ENCODE results near the gene WDR31. TPM values are rescaled to one million over a fixed set of nuclear protein-coding genes. Genes with fewer than 3 reads are reported as not detected.

WDR31 gene
- total RNA-seq, 1 donor from 2014 or later: 1.6 TPM

GRCh38 chr9:113319054-113319453 lies 21.0 kb downstream of the WDR31 start:
- no peaks in the 10 kb centered on the region for H3K27me3 ChIP-seq (ENCODE audit: insufficient read depth, low read length)
- H3K79me2 ChIP-seq (ENCODE audit: insufficient read depth, low read length): no peaks in the 10 kb centered on the region
- H3K36me3 ChIP-seq (ENCODE audit: insufficient read depth, low read length): no peaks in the 10 kb centered on the region
- H3K27me3 Mint-ChIP-seq (ENCODE audit: low read depth, unreplicated experiment): peaks cover 17% of the 10 kb centered on the region
- no peak for FAIRE-seq
- H3K4me1 Mint-ChIP-seq (ENCODE audit: low read depth, unreplicated experiment): no peaks in the 10 kb centered on the region
- H2AFZ ChIP-seq (ENCODE audit: low read depth, low read length): no peak overlapping the region
- H3K4me1 ChIP-seq (ENCODE audit: insufficient read depth, low read length): no peaks in the 10 kb centered on the region
- DNase-seq (ENCODE audit: low read depth): no peak
- H3K36me3 Mint-ChIP-seq (ENCODE audit: low read depth, unreplicated experiment): peaks cover 7% of the 10 kb centered on the region
- no peak overlapping the region for H3K27ac ChIP-seq (ENCODE audit: low read depth, low read length)
- H3K27ac Mint-ChIP-seq (ENCODE audit: unreplicated experiment): no peak overlapping the region
- H3K4me3 ChIP-seq (ENCODE audit: insufficient read depth, low read depth, low read length): no peak overlapping the region
- no peaks in the 10 kb centered on the region for H3K9me3 ChIP-seq (ENCODE audit: insufficient read depth, low read depth, low read length)
- TF ChIP-seq CTCF (IDR thresholded peaks at IDR 0.05; ENCODE audit: insufficient read depth, low read depth, low read length) (no peak), EZH2 (IDR thresholded peaks at IDR 0.05; ENCODE audit: insufficient read depth, low read length) (no peak)
- no peak overlapping the region for H3K4me2 ChIP-seq (ENCODE audit: low read length)
- no peak overlapping the region for H3K4me3 Mint-ChIP-seq (ENCODE audit: unreplicated experiment)
- no peaks in the 10 kb centered on the region for H4K20me1 ChIP-seq (ENCODE audit: insufficient read depth, low read length)
- H3K9me3 Mint-ChIP-seq (ENCODE audit: unreplicated experiment): peaks cover 6% of the 10 kb centered on the region
- H3K9ac ChIP-seq (ENCODE audit: low read length): no peak overlapping the region

DNA sequence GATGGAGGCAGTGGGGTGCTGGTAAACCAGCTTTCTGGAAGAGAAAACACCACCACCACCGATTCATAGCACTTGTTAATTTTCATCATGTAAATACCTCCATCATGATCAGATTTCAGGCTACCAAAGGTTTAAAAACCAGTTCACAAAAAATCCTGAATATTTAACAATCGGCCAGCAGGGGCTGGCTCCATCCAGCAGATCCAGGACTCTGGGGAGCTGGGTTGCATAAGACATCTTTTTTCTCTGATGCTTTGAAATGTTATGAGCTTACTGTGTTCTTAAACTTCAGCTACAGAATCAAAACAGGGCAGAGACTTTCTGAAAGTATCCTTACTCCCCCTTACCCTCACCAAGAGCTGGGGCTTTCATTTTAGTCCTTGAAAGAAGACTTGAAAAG lies 22.3 kb downstream of the WDR31 start:
- Histone ChIP-seq H2AFZ (ENCODE audit: low read depth, low read length) (no peak overlapping the region), H3K9ac (ENCODE audit: low read length) (no peak overlapping the region), H4K20me1 (ENCODE audit: insufficient read depth, low read length) (no peaks in the 10 kb centered on the region), H3K4me1 (ENCODE audit: insufficient read depth, low read length) (no peaks in the 10 kb centered on the region), H3K27ac (ENCODE audit: low read depth, low read length) (no peak overlapping the region), H3K4me2 (ENCODE audit: low read length) (no peak overlapping the region), H3K36me3 (ENCODE audit: insufficient read depth, low read length) (no peaks in the 10 kb centered on the region), H3K79me2 (ENCODE audit: insufficient read depth, low read length) (no peaks in the 10 kb centered on the region), H3K4me3 (ENCODE audit: insufficient read depth, low read depth, low read length) (no peak overlapping the region), H3K9me3 (ENCODE audit: insufficient read depth, low read depth, low read length) (no peaks in the 10 kb centered on the region), H3K27me3 (ENCODE audit: insufficient read depth, low read length) (no peaks in the 10 kb centered on the region)
- H3K4me1 Mint-ChIP-seq (ENCODE audit: low read depth, unreplicated experiment): no peaks in the 10 kb centered on the region
- peaks cover 6% of the 10 kb centered on the region for H3K9me3 Mint-ChIP-seq (ENCODE audit: unreplicated experiment)
- no peak overlapping the region for H3K27ac Mint-ChIP-seq (ENCODE audit: unreplicated experiment)
- FAIRE-seq (no peak), DNase-seq (ENCODE audit: low read depth) (no peak)
- H3K36me3 Mint-ChIP-seq (ENCODE audit: low read depth, unreplicated experiment): peaks cover 7% of the 10 kb centered on the region
- H3K27me3 Mint-ChIP-seq (ENCODE audit: low read depth, unreplicated experiment): peaks cover 16% of the 10 kb centered on the region
- H3K4me3 Mint-ChIP-seq (ENCODE audit: unreplicated experiment): no peak overlapping the region
- TF ChIP-seq EZH2 (IDR thresholded peaks at IDR 0.05; ENCODE audit: insufficient read depth, low read length): no peak
- TF ChIP-seq CTCF (IDR thresholded peaks at IDR 0.05; ENCODE audit: insufficient read depth, low read depth, low read length): peak; percentile 18

DNA sequence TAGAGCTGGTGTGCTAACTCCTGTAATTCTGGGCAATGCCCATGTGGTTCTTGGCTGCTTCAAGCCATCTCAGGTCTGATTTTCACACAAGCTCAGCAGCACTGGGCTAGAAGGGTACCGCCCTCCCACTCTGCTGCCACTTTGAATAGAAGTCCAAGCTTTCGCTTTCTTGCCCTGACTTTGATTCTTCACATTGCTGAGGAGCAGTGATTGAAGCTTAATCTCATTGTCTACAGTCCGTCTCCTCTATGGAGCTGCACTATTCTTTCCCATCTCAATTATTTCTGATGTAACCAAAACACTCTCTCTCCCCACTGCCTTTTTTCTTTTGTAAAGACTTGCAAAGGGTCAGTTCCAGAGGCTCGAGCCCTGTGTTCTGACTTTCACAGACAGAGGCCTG lies 24.0 kb downstream of the WDR31 start:
- FAIRE-seq (no peak), DNase-seq (ENCODE audit: low read depth) (no peak)
- H3K4me2 ChIP-seq (ENCODE audit: low read length): no peak overlapping the region
- no peak overlapping the region for H3K4me3 ChIP-seq (ENCODE audit: insufficient read depth, low read depth, low read length)
- Mint-ChIP-seq H3K27me3 (ENCODE audit: low read depth, unreplicated experiment) (peaks cover 15% of the 10 kb centered on the region), H3K36me3 (ENCODE audit: low read depth, unreplicated experiment) (peaks cover 3% of the 10 kb centered on the region), H3K9me3 (ENCODE audit: unreplicated experiment) (peaks cover 6% of the 10 kb centered on the region), H3K4me3 (ENCODE audit: unreplicated experiment) (no peak overlapping the region), H3K4me1 (ENCODE audit: low read depth, unreplicated experiment) (no peaks in the 10 kb centered on the region), H3K27ac (ENCODE audit: unreplicated experiment) (no peak overlapping the region)
- no peaks in the 10 kb centered on the region for H3K4me1 ChIP-seq (ENCODE audit: insufficient read depth, low read length)
- no peaks in the 10 kb centered on the region for H3K36me3 ChIP-seq (ENCODE audit: insufficient read depth, low read length)
- H4K20me1 ChIP-seq (ENCODE audit: insufficient read depth, low read length): no peaks in the 10 kb centered on the region
- H3K27me3 ChIP-seq (ENCODE audit: insufficient read depth, low read length): no peaks in the 10 kb centered on the region
- H2AFZ ChIP-seq (ENCODE audit: low read depth, low read length): no peak overlapping the region
- H3K9me3 ChIP-seq (ENCODE audit: insufficient read depth, low read depth, low read length): no peaks in the 10 kb centered on the region
- H3K27ac ChIP-seq (ENCODE audit: low read depth, low read length): no peak overlapping the region
- H3K79me2 ChIP-seq (ENCODE audit: insufficient read depth, low read length): no peaks in the 10 kb centered on the region
- TF ChIP-seq EZH2 (IDR thresholded peaks at IDR 0.05; ENCODE audit: insufficient read depth, low read length) (no peak), CTCF (IDR thresholded peaks at IDR 0.05; ENCODE audit: insufficient read depth, low read depth, low read length) (no peak)
- no peak overlapping the region for H3K9ac ChIP-seq (ENCODE audit: low read length)

Measured in astrocyte (in vitro differentiated cells and primary cell).